H9 (cell line): Measurements from ENCODE around the gene PARP1. TPM values are rescaled to one million over a fixed set of nuclear protein-coding genes. Genes with fewer than 3 reads are reported as not detected.

ENCODE experiments used
- DNase-seq: peaks from one replicate; pipeline ENCODE4 v3.0.0-alpha.2; 2017
- H2AFZ ChIP-seq: one replicate; pipeline ENCODE4 v1.6.1; 2013; ENCODE audit warnings: mild to moderate bottlenecking, low read length, control low read depth, moderate library complexity
- H2AK5ac ChIP-seq: 2 replicates; pipeline ENCODE4 v1.6.1; 2013; ENCODE audit warnings: low read length, control low read depth, mixed read lengths; ENCODE audit not compliant: insufficient read length
- H2BK120ac ChIP-seq: one replicate; pipeline ENCODE4 v1.6.1; 2013; ENCODE audit warnings: low read depth, mild to moderate bottlenecking, low read length, control low read depth, inconsistent platforms; ENCODE audit not compliant: poor library complexity, severe bottlenecking
- H2BK12ac ChIP-seq: 2 replicates; pipeline ENCODE4 v1.6.1; 2013; ENCODE audit warnings: low read length, control low read depth, mixed read lengths, low read depth; ENCODE audit not compliant: insufficient read length
- H2BK15ac ChIP-seq: 2 replicates; pipeline ENCODE4 v1.6.1; 2013; ENCODE audit warnings: low read depth, low read length, control low read depth
- H2BK20ac ChIP-seq: one replicate; pipeline ENCODE4 v1.6.1; 2013; ENCODE audit warnings: low read depth, mild to moderate bottlenecking, low read length, control low read depth, inconsistent platforms; ENCODE audit not compliant: poor library complexity, severe bottlenecking
- H2BK5ac ChIP-seq: 2 replicates; pipeline ENCODE4 v1.6.1; 2013; ENCODE audit warnings: low read length, control low read depth, mixed read lengths; ENCODE audit not compliant: insufficient read length
- H3K14ac ChIP-seq: 2 replicates; pipeline ENCODE4 v1.6.1; 2013; ENCODE audit warnings: low read length, control low read depth; ENCODE audit not compliant: insufficient read depth
- H3K18ac ChIP-seq: 2 replicates; pipeline ENCODE4 v1.6.1; 2013; ENCODE audit warnings: low read depth, mild to moderate bottlenecking, mixed read lengths, low read length, control low read depth; ENCODE audit not compliant: insufficient read length
- H3K23ac ChIP-seq: 2 replicates; pipeline ENCODE4 v1.6.1; 2013; ENCODE audit warnings: low read length, control low read depth, mixed read lengths, low read depth; ENCODE audit not compliant: insufficient read length
- H3K23me2 ChIP-seq: 2 replicates; pipeline ENCODE4 v1.6.1; 2013; ENCODE audit warnings: low read depth, mild to moderate bottlenecking, mixed read lengths, low read length, control low read depth; ENCODE audit not compliant: insufficient read length, poor library complexity, severe bottlenecking
- H3K27ac ChIP-seq: 2 replicates; pipeline ENCODE4 v1.5.1; 2013; ENCODE audit warnings: low read length, control low read depth, mixed read lengths, low read depth; ENCODE audit not compliant: insufficient read length
- H3K27me3 ChIP-seq: 2 replicates; pipeline ENCODE4 v1.6.1; 2013; ENCODE audit warnings: low read length, control low read depth, inconsistent platforms; ENCODE audit not compliant: insufficient read depth
- H3K4ac ChIP-seq: 2 replicates; pipeline ENCODE4 v1.6.1; 2013; ENCODE audit warnings: low read depth, mild to moderate bottlenecking, control low read depth, inconsistent platforms, low read length, moderate library complexity
- H3K4me1 ChIP-seq: 2 replicates; pipeline ENCODE4 v1.6.1; 2013; ENCODE audit warnings: low read length, control low read depth, inconsistent platforms; ENCODE audit not compliant: insufficient read depth
- H3K4me2 ChIP-seq: 2 replicates; pipeline ENCODE4 v1.6.1; 2013; ENCODE audit warnings: low read length, control low read depth, mixed read lengths; ENCODE audit not compliant: insufficient read length, insufficient read depth
- H3K56ac ChIP-seq: 2 replicates; pipeline ENCODE4 v1.6.1; 2013; ENCODE audit warnings: low read depth, mild to moderate bottlenecking, mixed read lengths, low read length, control low read depth; ENCODE audit not compliant: insufficient read length
- H3K79me1 ChIP-seq: 2 replicates; pipeline ENCODE4 v1.6.1; 2013; ENCODE audit warnings: low read depth, mild to moderate bottlenecking, moderate library complexity, low read length, control low read depth, inconsistent platforms; ENCODE audit not compliant: insufficient read depth, poor library complexity, severe bottlenecking
- H3K79me2 ChIP-seq: 2 replicates; pipeline ENCODE4 v1.6.1; 2013; ENCODE audit warnings: low read length, control low read depth, inconsistent platforms; ENCODE audit not compliant: insufficient read depth
- H3K9ac ChIP-seq: 2 replicates; pipeline ENCODE4 v1.6.1; 2013; ENCODE audit warnings: low read length, control low read depth, mixed read lengths; ENCODE audit not compliant: insufficient read length; ENCODE audit errors: extremely low read depth
- H3K9me3 ChIP-seq: one replicate; pipeline ENCODE4 v1.6.1; 2013; ENCODE audit warnings: low read depth, low read length, inconsistent platforms; ENCODE audit not compliant: control insufficient read depth
- H3T11ph ChIP-seq: one replicate; pipeline ENCODE4 v1.6.1; 2013; ENCODE audit warnings: mild to moderate bottlenecking, low read length, control low read depth, inconsistent platforms
- H4K20me1 ChIP-seq: one replicate; pipeline ENCODE4 v1.6.1; 2013; ENCODE audit not compliant: control insufficient read depth, insufficient read length, insufficient read depth
- H4K5ac ChIP-seq: 2 replicates; pipeline ENCODE4 v1.6.1; 2013; ENCODE audit warnings: low read depth, mild to moderate bottlenecking, mixed read lengths, low read length, control low read depth; ENCODE audit not compliant: insufficient read length
- H4K8ac ChIP-seq: replicated peaks from 2 replicates; pipeline ENCODE4 v1.6.1; 2013; ENCODE audit warnings: low read length, control low read depth, mixed read lengths, low read depth; ENCODE audit not compliant: insufficient read length
- H4K91ac ChIP-seq: 2 replicates; pipeline ENCODE4 v1.6.1; 2013; ENCODE audit warnings: low read depth, mild to moderate bottlenecking, moderate library complexity, mixed read lengths, low read length, control low read depth; ENCODE audit not compliant: insufficient read length
- H3K27ac Mint-ChIP-seq, 3 experiments: 2 replicates in 2 of 3; 3 replicates in 1 of 3; pipeline ENCODE4 v1.8.0; 2020 to 2021; ENCODE audit warnings: mixed read lengths in 3 of 3, mild to moderate bottlenecking in 1 of 3, moderate library complexity in 1 of 3
- H3K27me3 Mint-ChIP-seq: 2 replicates; pipeline ENCODE4 v1.8.0; 2021; ENCODE audit warnings: low read depth, mild to moderate bottlenecking, moderate library complexity, mixed read lengths
- H3K36me3 Mint-ChIP-seq, 3 experiments: 2 replicates in 2 of 3; 3 replicates in 1 of 3; pipeline ENCODE4 v1.8.0; 2020 to 2021; ENCODE audit warnings: low read depth in 3 of 3, mixed read lengths in 3 of 3; ENCODE audit not compliant: insufficient read depth in 1 of 3
- H3K4me1 Mint-ChIP-seq, 2 experiments: 2 replicates each; pipeline ENCODE4 v1.8.0; 2020; ENCODE audit warnings: mixed read lengths in 2 of 2
- H3K4me3 Mint-ChIP-seq, 2 experiments: 2 replicates in 1 of 2; 3 replicates in 1 of 2; pipeline ENCODE4 v1.8.0; 2020 to 2021; ENCODE audit warnings: mild to moderate bottlenecking in 2 of 2, mixed read lengths in 2 of 2, moderate library complexity in 1 of 2
- H3K9me3 Mint-ChIP-seq, 2 experiments: 2 replicates in 1 of 2; 3 replicates in 1 of 2; pipeline ENCODE4 v1.8.0; 2020; ENCODE audit warnings: mild to moderate bottlenecking in 2 of 2, mixed read lengths in 2 of 2, moderate library complexity in 1 of 2
- WGBS: extraction: QIAGEN DNeasy Blood & Tissue Kit; methylation state at CpG from one replicate; pipeline ENCODE4 v1.1.7; 2013; ENCODE audit warnings: missing lambda C conversion rate, low lambda C conversion rate, mixed read lengths; ENCODE audit not compliant: insufficient read length; ENCODE audit errors: extremely low coverage; 5-methylcytosine and 5-hydroxymethylcytosine counted together
- total RNA-seq: library from RNA; stranded (reverse); gene quantifications from 2 replicates; pipeline ENCODE4 v1.2.1, GENCODE V29; 2021
- TF ChIP-seq, protein P1 (sequence below): fragments of 200-600 bp; sonication (generic); conservative IDR thresholded peaks from 3 replicates; pipeline ENCODE4 v1.8.0; 2021; ENCODE audit warnings: antibody characterized with exemption, mild to moderate bottlenecking

The PARP1 gene
- total RNA-seq, 1 experiment from 2014 or later: 337 TPM

DNA sequence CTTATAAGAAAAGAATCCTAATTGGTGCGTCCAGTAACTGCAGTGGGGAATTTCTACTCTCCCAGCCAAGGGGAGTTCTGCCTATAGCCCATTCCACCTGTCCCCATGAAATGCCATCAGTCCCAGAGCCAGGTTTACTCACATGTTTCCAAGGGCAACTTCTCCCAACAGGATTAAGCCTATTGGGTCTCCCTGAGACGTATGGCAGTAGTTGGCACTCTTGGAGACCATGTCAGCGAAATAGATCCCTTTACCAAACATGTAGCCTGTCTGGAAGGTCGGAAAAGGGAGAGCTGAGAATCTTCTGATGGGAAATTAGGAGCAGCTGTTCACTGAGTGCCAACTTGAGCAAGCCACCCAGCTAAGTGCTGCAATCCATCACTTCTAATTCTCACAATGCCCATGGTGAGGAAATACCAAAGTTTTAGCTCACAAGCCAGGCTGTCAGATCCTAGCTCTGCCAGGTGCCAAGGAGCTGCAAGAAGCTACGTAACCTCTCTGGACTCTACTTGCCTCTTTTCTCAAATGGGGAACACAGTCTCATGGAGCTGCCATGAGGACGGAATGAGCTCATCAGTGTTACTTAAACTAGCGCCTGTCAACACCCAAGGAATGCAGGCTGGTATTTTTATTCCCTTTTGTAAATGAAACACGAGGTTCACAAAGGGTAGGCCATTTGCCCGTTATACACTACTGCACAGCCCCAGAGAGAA is 43.9 kb downstream of the PARP1 start:
- Histone ChIP-seq H4K5ac (no peak overlapping the region), H3T11ph (no peak overlapping the region), H3K4ac (no peak overlapping the region), H3K14ac (no peak overlapping the region), H3K18ac (no peak overlapping the region), H2BK5ac (no peak overlapping the region), H2BK120ac (no peak overlapping the region), H3K9me3 (no peaks in the 10 kb centered on the region), H3K79me2 (no peaks in the 10 kb centered on the region), H4K20me1 (no peaks in the 10 kb centered on the region), H3K4me2 (no peak overlapping the region), H2AFZ (no peak overlapping the region), H3K23me2 (no peaks in the 10 kb centered on the region), H2AK5ac (no peak overlapping the region), H3K4me1 (no peaks in the 10 kb centered on the region), H3K27me3 (no peaks in the 10 kb centered on the region), H3K56ac (no peak overlapping the region), H3K9ac (no peak overlapping the region), H2BK12ac (no peak overlapping the region), H3K23ac (no peak overlapping the region), H4K8ac (no peak overlapping the region), H3K79me1 (no peaks in the 10 kb centered on the region), H4K91ac (no peak overlapping the region), H2BK15ac (no peak overlapping the region), H3K27ac (no peak overlapping the region), H2BK20ac (no peak overlapping the region)
- Mint-ChIP-seq H3K36me3 (peaks cover 67 to 98% (median 98%) of the 10 kb centered on the region in 3 experiments), H3K4me3 (no peak overlapping the region), H3K9me3 (no peaks in the 10 kb centered on the region), H3K27me3 (no peaks in the 10 kb centered on the region), H3K4me1 (no peaks in the 10 kb centered on the region), H3K27ac (no peak overlapping the region)
- TF ChIP-seq, protein P1, sequence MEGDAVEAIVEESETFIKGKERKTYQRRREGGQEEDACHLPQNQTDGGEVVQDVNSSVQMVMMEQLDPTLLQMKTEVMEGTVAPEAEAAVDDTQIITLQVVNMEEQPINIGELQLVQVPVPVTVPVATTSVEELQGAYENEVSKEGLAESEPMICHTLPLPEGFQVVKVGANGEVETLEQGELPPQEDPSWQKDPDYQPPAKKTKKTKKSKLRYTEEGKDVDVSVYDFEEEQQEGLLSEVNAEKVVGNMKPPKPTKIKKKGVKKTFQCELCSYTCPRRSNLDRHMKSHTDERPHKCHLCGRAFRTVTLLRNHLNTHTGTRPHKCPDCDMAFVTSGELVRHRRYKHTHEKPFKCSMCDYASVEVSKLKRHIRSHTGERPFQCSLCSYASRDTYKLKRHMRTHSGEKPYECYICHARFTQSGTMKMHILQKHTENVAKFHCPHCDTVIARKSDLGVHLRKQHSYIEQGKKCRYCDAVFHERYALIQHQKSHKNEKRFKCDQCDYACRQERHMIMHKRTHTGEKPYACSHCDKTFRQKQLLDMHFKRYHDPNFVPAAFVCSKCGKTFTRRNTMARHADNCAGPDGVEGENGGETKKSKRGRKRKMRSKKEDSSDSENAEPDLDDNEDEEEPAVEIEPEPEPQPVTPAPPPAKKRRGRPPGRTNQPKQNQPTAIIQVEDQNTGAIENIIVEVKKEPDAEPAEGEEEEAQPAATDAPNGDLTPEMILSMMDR: no peak
- DNase-seq: no peak
- no CpG with 5 or more reads among the region's 9 CpGs for WGBS
